ENCODE results near the gene MPP1.
"Not testable (repeated sequence)": the region's sequence is repeated elsewhere in the genome, so short reads cannot be mapped to it uniquely, and the experiment has no call there.

The MPP1 gene

DNA sequence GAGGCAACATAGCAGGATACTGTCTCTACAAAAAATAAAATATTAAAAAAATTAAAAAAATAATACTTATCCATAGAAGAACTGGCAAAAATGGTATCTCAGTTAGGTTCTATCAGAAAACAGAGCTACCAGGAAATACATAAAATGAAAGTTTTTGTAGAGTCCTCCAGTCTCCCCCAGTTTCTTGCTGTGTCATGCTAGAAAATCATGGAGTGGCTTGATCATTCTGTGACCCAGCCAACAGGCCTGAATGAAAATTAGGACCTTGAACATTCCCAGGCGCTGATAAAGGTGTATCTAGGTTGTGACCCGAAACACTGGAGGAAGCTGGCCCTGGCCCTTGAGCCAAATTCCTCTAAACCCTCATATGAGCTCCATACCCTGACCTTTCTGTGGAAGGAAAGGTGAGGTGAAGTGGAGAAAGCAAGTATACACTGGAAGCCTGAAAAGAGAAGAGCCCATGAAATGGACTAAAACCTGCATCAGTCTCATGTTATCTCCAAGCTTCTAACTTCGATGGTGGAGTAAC is 28.5 kb upstream of the MPP1 start:
- TF ChIP-seq, protein P1, sequence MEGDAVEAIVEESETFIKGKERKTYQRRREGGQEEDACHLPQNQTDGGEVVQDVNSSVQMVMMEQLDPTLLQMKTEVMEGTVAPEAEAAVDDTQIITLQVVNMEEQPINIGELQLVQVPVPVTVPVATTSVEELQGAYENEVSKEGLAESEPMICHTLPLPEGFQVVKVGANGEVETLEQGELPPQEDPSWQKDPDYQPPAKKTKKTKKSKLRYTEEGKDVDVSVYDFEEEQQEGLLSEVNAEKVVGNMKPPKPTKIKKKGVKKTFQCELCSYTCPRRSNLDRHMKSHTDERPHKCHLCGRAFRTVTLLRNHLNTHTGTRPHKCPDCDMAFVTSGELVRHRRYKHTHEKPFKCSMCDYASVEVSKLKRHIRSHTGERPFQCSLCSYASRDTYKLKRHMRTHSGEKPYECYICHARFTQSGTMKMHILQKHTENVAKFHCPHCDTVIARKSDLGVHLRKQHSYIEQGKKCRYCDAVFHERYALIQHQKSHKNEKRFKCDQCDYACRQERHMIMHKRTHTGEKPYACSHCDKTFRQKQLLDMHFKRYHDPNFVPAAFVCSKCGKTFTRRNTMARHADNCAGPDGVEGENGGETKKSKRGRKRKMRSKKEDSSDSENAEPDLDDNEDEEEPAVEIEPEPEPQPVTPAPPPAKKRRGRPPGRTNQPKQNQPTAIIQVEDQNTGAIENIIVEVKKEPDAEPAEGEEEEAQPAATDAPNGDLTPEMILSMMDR (IDR thresholded peaks at IDR 0.05; ENCODE audit: poor library complexity, severe bottlenecking): no peak
- no peak for ATAC-seq (ENCODE audit: low read depth)

DNA sequence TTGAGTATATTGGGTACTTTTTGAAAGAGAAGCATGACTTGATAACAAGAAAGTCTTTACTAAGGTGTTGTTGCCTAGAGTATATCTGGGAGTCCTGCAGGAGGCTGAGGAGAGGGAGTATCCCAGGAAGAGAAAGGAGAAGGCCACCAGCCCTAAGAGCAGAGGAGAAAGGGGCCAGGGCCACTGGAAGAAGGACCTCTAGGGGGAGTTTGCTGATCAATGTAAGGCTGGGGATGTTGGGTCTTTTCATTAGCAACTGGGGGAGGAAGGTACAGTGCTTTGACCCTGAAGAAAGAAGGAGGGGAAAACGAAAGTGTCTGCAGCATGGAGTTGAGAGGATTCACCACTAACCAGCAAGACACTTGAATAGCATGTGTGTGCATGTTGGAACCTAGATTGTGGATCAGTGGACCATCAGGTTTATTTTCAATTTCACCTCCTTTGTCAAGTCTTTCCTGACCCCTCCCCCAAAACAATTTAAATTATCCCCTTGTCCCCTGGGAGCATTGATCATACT is 24.7 kb upstream of the MPP1 start:
- H3K27me3 ChIP-seq (ENCODE audit: insufficient read depth, poor library complexity, severe bottlenecking): no peaks in the 10 kb centered on the region
- H3K4me3 ChIP-seq (ENCODE audit: severe bottlenecking): no peak overlapping the region
- no peaks in the 10 kb centered on the region for H3K4me1 ChIP-seq (ENCODE audit: insufficient read depth, poor library complexity, severe bottlenecking)
- ATAC-seq (ENCODE audit: low read depth): no peak
- H3K36me3 ChIP-seq (ENCODE audit: low read depth): no peaks in the 10 kb centered on the region
- TF ChIP-seq, protein P1 (IDR thresholded peaks at IDR 0.05; ENCODE audit: poor library complexity, severe bottlenecking): no peak
- H3K27ac ChIP-seq (ENCODE audit: poor library complexity, severe bottlenecking): no peak overlapping the region
- H3K9me3 ChIP-seq (ENCODE audit: severe bottlenecking): no peaks in the 10 kb centered on the region
- no peak for DNase-seq (ENCODE audit: low spot score)

More for the DNA sequence above, 28.5 kb upstream of the MPP1 start:
- Histone ChIP-seq H3K4me3 (ENCODE audit: severe bottlenecking) (no peak overlapping the region), H3K36me3 (ENCODE audit: low read depth) (no peaks in the 10 kb centered on the region), H3K27ac (ENCODE audit: poor library complexity, severe bottlenecking) (no peak overlapping the region), H3K9me3 (ENCODE audit: severe bottlenecking) (no peaks in the 10 kb centered on the region), H3K4me1 (ENCODE audit: insufficient read depth, poor library complexity, severe bottlenecking) (no peaks in the 10 kb centered on the region), H3K27me3 (ENCODE audit: insufficient read depth, poor library complexity, severe bottlenecking) (no peaks in the 10 kb centered on the region)
- DNase-seq (ENCODE audit: low spot score): no peak

DNA sequence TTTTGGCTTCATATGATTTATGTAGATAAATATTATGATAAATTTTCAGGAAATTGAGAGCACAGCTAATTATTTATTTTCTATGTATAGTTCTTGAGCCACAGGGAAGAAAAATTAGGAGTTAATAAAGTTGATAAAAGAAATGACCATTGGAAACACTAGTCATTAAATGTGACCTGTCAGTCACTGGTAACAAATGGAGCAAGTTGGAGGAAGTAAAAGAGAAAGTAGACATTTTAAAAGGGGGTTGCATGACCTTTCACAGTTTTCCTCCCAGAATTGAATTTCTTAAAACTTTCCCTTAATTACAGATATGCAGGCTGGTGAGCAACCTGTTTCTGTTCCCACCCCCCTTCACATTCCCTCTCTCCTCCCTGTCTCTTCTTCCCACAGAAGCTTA is 23.8 kb upstream of the MPP1 start:
- Histone ChIP-seq H3K9me3 (ENCODE audit: severe bottlenecking) (no peaks in the 10 kb centered on the region), H3K27me3 (ENCODE audit: insufficient read depth, poor library complexity, severe bottlenecking) (no peaks in the 10 kb centered on the region), H3K27ac (ENCODE audit: poor library complexity, severe bottlenecking) (no peak overlapping the region), H3K4me1 (ENCODE audit: insufficient read depth, poor library complexity, severe bottlenecking) (no peaks in the 10 kb centered on the region), H3K36me3 (ENCODE audit: low read depth) (no peaks in the 10 kb centered on the region), H3K4me3 (ENCODE audit: severe bottlenecking) (no peak overlapping the region)
- TF ChIP-seq, protein P1 (IDR thresholded peaks at IDR 0.05; ENCODE audit: poor library complexity, severe bottlenecking): no peak
- ATAC-seq (ENCODE audit: low read depth) (no peak), DNase-seq (ENCODE audit: low spot score) (no peak)

DNA sequence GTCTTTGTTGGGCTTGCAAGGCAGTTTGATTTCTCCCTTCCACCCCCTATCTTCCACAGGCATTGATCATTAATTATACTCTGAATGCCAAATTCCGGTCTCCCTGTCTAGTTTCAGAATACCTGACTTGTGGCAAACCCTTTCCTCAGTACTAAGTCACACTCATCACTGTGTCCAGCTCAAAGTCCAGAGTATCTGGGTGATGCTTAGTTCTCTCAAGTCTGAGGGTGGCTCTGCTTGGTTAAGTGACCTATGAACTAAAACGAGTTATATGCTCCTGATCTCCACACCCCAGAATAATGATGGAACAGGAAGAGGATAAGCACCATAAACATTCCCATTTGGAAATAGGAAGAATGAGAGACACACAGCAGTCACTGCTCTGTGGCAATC is 22.7 kb upstream of the MPP1 start:
- no peak for ATAC-seq (ENCODE audit: low read depth)
- no peak overlapping the region for H3K27ac ChIP-seq (ENCODE audit: poor library complexity, severe bottlenecking)
- no peaks in the 10 kb centered on the region for H3K36me3 ChIP-seq (ENCODE audit: low read depth)
- TF ChIP-seq, protein P1 (IDR thresholded peaks at IDR 0.05; ENCODE audit: poor library complexity, severe bottlenecking): no peak
- DNase-seq (ENCODE audit: low spot score): no peak
- H3K27me3 ChIP-seq (ENCODE audit: insufficient read depth, poor library complexity, severe bottlenecking): no peaks in the 10 kb centered on the region
- no peaks in the 10 kb centered on the region for H3K4me1 ChIP-seq (ENCODE audit: insufficient read depth, poor library complexity, severe bottlenecking)
- H3K4me3 ChIP-seq (ENCODE audit: severe bottlenecking): no peak overlapping the region
- H3K9me3 ChIP-seq (ENCODE audit: severe bottlenecking): no peaks in the 10 kb centered on the region

DNA sequence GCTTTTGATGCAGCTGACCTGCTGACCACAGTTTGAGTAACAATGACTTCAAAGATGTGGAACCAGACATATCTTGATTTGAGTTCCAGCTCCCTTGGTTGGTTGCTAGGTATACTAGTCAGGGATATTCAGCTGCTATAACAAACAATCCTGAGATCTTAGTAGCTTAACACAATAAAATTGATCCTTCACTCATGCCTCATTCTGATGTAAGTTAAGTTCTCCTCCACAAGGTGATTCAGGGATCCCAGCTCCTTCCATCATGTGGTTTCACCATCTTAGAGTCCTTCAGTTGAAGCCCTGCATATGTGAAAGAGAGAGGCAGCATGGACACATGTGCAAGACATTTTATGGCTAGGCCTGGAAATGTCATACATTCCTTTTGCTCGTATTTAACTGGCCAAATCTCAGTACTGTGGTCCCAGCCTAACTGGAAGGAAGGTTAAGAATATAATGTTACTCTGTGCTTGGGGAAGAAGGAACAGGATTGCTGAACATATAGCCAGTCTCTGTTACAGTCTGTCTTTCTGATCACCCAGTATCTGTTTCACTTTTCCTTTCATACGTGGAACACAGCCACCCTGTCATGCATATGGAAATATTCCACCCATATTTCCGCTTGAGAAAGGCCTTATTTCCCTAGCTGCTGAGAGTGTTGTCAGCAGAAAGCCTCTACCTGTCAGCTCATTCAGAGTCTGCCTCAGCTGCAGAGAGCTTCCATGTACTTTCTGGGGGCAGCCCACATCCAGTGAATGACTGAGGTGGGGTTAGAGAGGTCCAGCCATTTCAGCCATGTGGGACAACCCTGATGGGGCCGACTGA is 22.1 kb upstream of the MPP1 start:
- no peak overlapping the region for H3K27ac ChIP-seq (ENCODE audit: poor library complexity, severe bottlenecking)
- DNase-seq (ENCODE audit: low spot score) (no peak), ATAC-seq (ENCODE audit: low read depth) (no peak)
- no peak overlapping the region for H3K4me3 ChIP-seq (ENCODE audit: severe bottlenecking)
- no peaks in the 10 kb centered on the region for H3K27me3 ChIP-seq (ENCODE audit: insufficient read depth, poor library complexity, severe bottlenecking)
- no peaks in the 10 kb centered on the region for H3K9me3 ChIP-seq (ENCODE audit: severe bottlenecking)
- H3K36me3 ChIP-seq (ENCODE audit: low read depth): no peaks in the 10 kb centered on the region
- TF ChIP-seq, protein P1 (IDR thresholded peaks at IDR 0.05; ENCODE audit: poor library complexity, severe bottlenecking): no peak
- no peaks in the 10 kb centered on the region for H3K4me1 ChIP-seq (ENCODE audit: insufficient read depth, poor library complexity, severe bottlenecking)

DNA sequence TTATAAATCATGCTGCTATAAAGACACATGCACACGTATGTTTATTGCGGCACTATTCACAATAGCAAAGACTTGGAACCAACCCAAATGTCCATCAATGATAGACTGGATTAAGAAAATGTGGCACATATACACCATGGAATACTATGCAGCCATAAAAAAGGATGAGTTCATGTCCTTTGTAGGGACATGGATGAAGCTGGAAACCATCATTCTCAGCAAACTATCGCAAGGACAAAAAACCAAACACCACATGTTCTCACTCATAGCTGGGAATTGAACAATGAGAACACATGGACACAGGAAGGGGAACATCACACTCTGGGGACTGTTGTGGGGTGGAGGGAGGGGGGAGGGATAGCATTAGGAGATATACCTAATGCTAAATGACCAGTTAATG is 20.3 kb upstream of the MPP1 start:
- H3K9me3 ChIP-seq (ENCODE audit: severe bottlenecking); H3K27ac ChIP-seq (ENCODE audit: poor library complexity, severe bottlenecking); H3K27me3 ChIP-seq (ENCODE audit: insufficient read depth, poor library complexity, severe bottlenecking); H3K36me3 ChIP-seq (ENCODE audit: low read depth); H3K4me1 ChIP-seq (ENCODE audit: insufficient read depth, poor library complexity, severe bottlenecking); H3K4me3 ChIP-seq (ENCODE audit: severe bottlenecking); DNase-seq (ENCODE audit: low spot score); ATAC-seq (ENCODE audit: low read depth): not testable (repeated sequence)

Measured in RWPE2 (cell line).